OCI-LY3 (cell line): ENCODE measurements around the gene HJURP.
A peak's percentile ranks its signal among the peaks of the same experiment; 100 is the strongest.

Experiments used
- H2AFZ ChIP-seq: fragments of 200-600, 300-600 bp; shearing (Covaris generic); 2 replicates; pipeline ENCODE4 v1.6.0; 2014; ENCODE audit warnings: antibody characterized with exemption, low read depth, low read length
- H3K27ac ChIP-seq: fragments of 200-600, 300-600 bp; sonication (generic); 2 replicates; pipeline ENCODE4 v1.5.1; 2014; ENCODE audit warnings: mild to moderate bottlenecking, low read length, moderate library complexity, mixed read lengths
- H3K27me3 ChIP-seq: fragments of 200-600, 300-600 bp; sonication (generic); 2 replicates; pipeline ENCODE4 v1.6.1; 2014; ENCODE audit warnings: low read depth, low read length, mixed read lengths
- H3K36me3 ChIP-seq: fragments of 200-600, 300-600 bp; sonication (generic); replicated peaks from 2 replicates; pipeline ENCODE3; 2014; ENCODE audit warnings: low read depth, low read length, mixed read lengths
- H3K4me1 ChIP-seq: fragments of 300-600, 200-600 bp; sonication (generic); 2 replicates; pipeline ENCODE4 v1.6.1; 2014; ENCODE audit warnings: low read length, mixed read lengths
- H3K4me2 ChIP-seq: fragments of 200-600, 300-600 bp; sonication (generic); 2 replicates; pipeline ENCODE4 v1.6.1; 2014; ENCODE audit warnings: low read length, mixed read lengths
- H3K4me3 ChIP-seq: fragments of 300-600, 200-600 bp; sonication (generic); 2 replicates; pipeline ENCODE4 v1.5.1; 2014; ENCODE audit warnings: antibody characterized with exemption, mild to moderate bottlenecking, low read length, moderate library complexity
- H3K79me2 ChIP-seq: fragments of 300-600, 200-600 bp; shearing (Covaris generic); 2 replicates; pipeline ENCODE4 v1.6.1; 2014; ENCODE audit warnings: mild to moderate bottlenecking, low read length, mixed read lengths
- H3K9ac ChIP-seq: fragments of 300-600, 200-600 bp; shearing (Covaris generic); 2 replicates; pipeline ENCODE4 v1.6.0; 2014; ENCODE audit warnings: mild to moderate bottlenecking, low read length, moderate library complexity
- H3K9me3 ChIP-seq: fragments of 200-600, 300-600 bp; shearing (Covaris generic); 2 replicates; pipeline ENCODE4 v1.6.1; 2014; ENCODE audit warnings: low read length, mixed read lengths; ENCODE audit not compliant: insufficient read depth
- H4K20me1 ChIP-seq: fragments of 200-600, 300-600 bp; sonication (generic); 2 replicates; pipeline ENCODE4 v1.6.1; 2016; ENCODE audit warnings: low read length, mixed read lengths; ENCODE audit not compliant: insufficient read depth
- CTCF ChIP-seq: fragments of 200-600, 300-600 bp; sonication (generic); IDR thresholded peaks from 2 replicates; pipeline ENCODE4 v1.5.1; 2014; ENCODE audit warnings: antibody characterized with exemption, low read length, low read depth
- EZH2phosphoT487 ChIP-seq: fragments of 200-600 bp; shearing (Covaris generic); IDR thresholded peaks from 2 replicates; pipeline ENCODE4 v1.6.1; 2018; ENCODE audit warnings: antibody characterized with exemption, mixed run types, low read depth

The HJURP gene

GRCh38 chr2:233853883-233854240, 473 bp downstream of the HJURP start:
- no peak overlapping the region; the same call in 1 of the 2 replicates for H2AFZ ChIP-seq

GRCh38 chr2:233853353-233853752, 982 bp downstream of the HJURP start:
- Histone ChIP-seq H2AFZ (no peak overlapping the region), H3K79me2 (peaks cover 59% of the 10 kb centered on the region), H4K20me1 (peaks cover 29% of the 10 kb centered on the region), H3K36me3 (peaks cover 45% of the 10 kb centered on the region), H3K9me3 (no peaks in the 10 kb centered on the region), H3K4me3 (peak overlapping the region; percentile 93), H3K4me1 (peaks cover 16% of the 10 kb centered on the region), H3K4me2 (peak overlapping the region; percentile 97), H3K9ac (peak overlapping the region; percentile 94), H3K27ac (peak overlapping the region; percentile 70), H3K27me3 (no peaks in the 10 kb centered on the region)
- no peak for TF ChIP-seq CTCF
- no peak for TF ChIP-seq EZH2phosphoT487

More at GRCh38 chr2:233853883-233854240, 473 bp downstream of the HJURP start:
- no peak for TF ChIP-seq CTCF
- Histone ChIP-seq H3K9me3 (no peaks in the 10 kb centered on the region), H3K27me3 (no peaks in the 10 kb centered on the region), H3K4me2 (peak overlapping the region; percentile 97), H3K4me1 (peaks cover 16% of the 10 kb centered on the region), H3K27ac (peak overlapping the region; percentile 70), H3K4me3 (peak overlapping the region; percentile 93), H3K9ac (peak overlapping the region; percentile 94), H4K20me1 (peaks cover 29% of the 10 kb centered on the region), H3K36me3 (peaks cover 42% of the 10 kb centered on the region), H3K79me2 (peaks cover 55% of the 10 kb centered on the region)

GRCh38 chr2:233852056-233852455, 2.3 kb downstream of the HJURP start:
- peaks cover 57% of the 10 kb centered on the region for H3K36me3 ChIP-seq
- H2AFZ ChIP-seq = no peak overlapping the region
- H3K27me3 ChIP-seq = no peaks in the 10 kb centered on the region
- H3K27ac ChIP-seq = peak overlapping the region; percentile 38
- peaks cover 16% of the 10 kb centered on the region for H3K4me1 ChIP-seq
- H3K9ac ChIP-seq = no peak overlapping the region
- peaks cover 71% of the 10 kb centered on the region for H3K79me2 ChIP-seq
- H3K9me3 ChIP-seq = no peaks in the 10 kb centered on the region
- peak overlapping the region; percentile 93 for H3K4me3 ChIP-seq
- TF ChIP-seq CTCF (no peak), EZH2phosphoT487 (no peak)
- peak overlapping the region; percentile 97 for H3K4me2 ChIP-seq
- peaks cover 29% of the 10 kb centered on the region for H4K20me1 ChIP-seq

- H3K9me3 ChIP-seq = no peaks in the 10 kb centered on the region
- no peak overlapping the region for H3K27ac ChIP-seq
- H3K4me3 ChIP-seq = no peak overlapping the region
- H3K4me2 ChIP-seq = no peak overlapping the region
- peaks cover 36% of the 10 kb centered on the region for H4K20me1 ChIP-seq
- H3K27me3 ChIP-seq = no peaks in the 10 kb centered on the region
- peaks cover 64% of the 10 kb centered on the region for H3K36me3 ChIP-seq
- H2AFZ ChIP-seq = no peak overlapping the region
- peaks cover 79% of the 10 kb centered on the region for H3K79me2 ChIP-seq
- H3K9ac ChIP-seq = no peak overlapping the region
- TF ChIP-seq EZH2phosphoT487 (no peak), CTCF (no peak)
- H3K4me1 ChIP-seq = peaks cover 24% of the 10 kb centered on the region
Measured at GRCh38 chr2:233851169-233851568, 3.2 kb downstream of the HJURP start.
